Measurements from ENCODE around the gene CFAP299. TPM values are rescaled to one million over a fixed set of nuclear protein-coding genes. Genes with fewer than 3 reads are reported as not detected.

The CFAP299 gene
- total RNA-seq, 1 donor from 2014 or later, result not detected

- Mint-ChIP-seq H3K27me3 (ENCODE audit: insufficient read depth) (no peaks in the 10 kb centered on the region), H3K4me1 (ENCODE audit: low read depth) (no peaks in the 10 kb centered on the region), H3K36me3 (ENCODE audit: low read depth) (no peaks in the 10 kb centered on the region), H3K27ac (no peak overlapping the region), H3K4me3 (no peak overlapping the region), H3K9me3 (peaks cover 6% of the 10 kb centered on the region)
- no peak for DNase-seq (ENCODE audit: low spot score)
- intact Hi-C loops (cut with micrococcal nuclease), result no loop called here
Observed at GRCh38 chr4:80578001-80578400, 242.5 kb downstream of the CFAP299 start.

DNA sequence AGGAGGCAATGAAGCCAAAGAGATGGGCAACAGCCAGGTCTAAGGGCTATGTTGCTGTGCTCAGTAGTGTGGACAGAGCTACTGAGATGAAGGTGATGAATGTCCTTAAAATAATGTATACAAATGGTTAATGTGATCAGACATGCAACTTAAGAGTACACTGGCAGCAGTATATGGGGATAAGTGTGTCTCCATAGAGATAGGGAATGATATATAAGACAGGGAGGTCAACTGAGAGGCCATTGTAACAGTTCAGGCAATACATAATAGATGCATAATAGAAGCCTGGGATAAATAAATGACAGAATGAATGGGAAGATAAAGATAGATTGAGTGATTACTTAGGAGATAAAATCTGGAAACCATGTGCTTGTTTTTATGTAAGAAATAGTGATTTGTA is 250.0 kb downstream of the CFAP299 start:
- H3K36me3 Mint-ChIP-seq (ENCODE audit: low read depth), result no peaks in the 10 kb centered on the region
- no peak overlapping the region for H3K27ac Mint-ChIP-seq
- H3K4me3 Mint-ChIP-seq, result no peak overlapping the region
- no peaks in the 10 kb centered on the region for H3K27me3 Mint-ChIP-seq (ENCODE audit: insufficient read depth)
- no peaks in the 10 kb centered on the region for H3K4me1 Mint-ChIP-seq (ENCODE audit: low read depth)
- no peak for DNase-seq (ENCODE audit: low spot score)
- intact Hi-C loops (cut with micrococcal nuclease), result no loop called here
- H3K9me3 Mint-ChIP-seq, result no peaks in the 10 kb centered on the region

GRCh38 chr4:80586716-80587115 is 251.2 kb downstream of the CFAP299 start:
- intact Hi-C loops (cut with micrococcal nuclease), result no loop called here
- no peaks in the 10 kb centered on the region for H3K4me1 Mint-ChIP-seq (ENCODE audit: low read depth)
- no peak overlapping the region for H3K4me3 Mint-ChIP-seq
- no peaks in the 10 kb centered on the region for H3K27me3 Mint-ChIP-seq (ENCODE audit: insufficient read depth)
- H3K36me3 Mint-ChIP-seq (ENCODE audit: low read depth), result no peaks in the 10 kb centered on the region
- no peaks in the 10 kb centered on the region for H3K9me3 Mint-ChIP-seq
- H3K27ac Mint-ChIP-seq, result no peak overlapping the region
- no peak for DNase-seq (ENCODE audit: low spot score)

- H3K4me3 Mint-ChIP-seq, result no peak overlapping the region
- H3K9me3 Mint-ChIP-seq, result no peaks in the 10 kb centered on the region
- H3K4me1 Mint-ChIP-seq (ENCODE audit: low read depth), result no peaks in the 10 kb centered on the region
- intact Hi-C loops (cut with micrococcal nuclease), result no loop called here
- H3K27me3 Mint-ChIP-seq (ENCODE audit: insufficient read depth), result no peaks in the 10 kb centered on the region
- H3K36me3 Mint-ChIP-seq (ENCODE audit: low read depth), result no peaks in the 10 kb centered on the region
- no peak overlapping the region for H3K27ac Mint-ChIP-seq
- no peak for DNase-seq (ENCODE audit: low spot score)
Observed at GRCh38 chr4:80587871-80588385, 252.4 kb downstream of the CFAP299 start.

GRCh38 chr4:80592950-80593349 is 257.4 kb downstream of the CFAP299 start:
- Mint-ChIP-seq H3K27me3 (ENCODE audit: insufficient read depth) (peaks cover 2% of the 10 kb centered on the region), H3K4me3 (no peak overlapping the region), H3K9me3 (no peaks in the 10 kb centered on the region), H3K36me3 (ENCODE audit: low read depth) (no peaks in the 10 kb centered on the region), H3K4me1 (ENCODE audit: low read depth) (no peaks in the 10 kb centered on the region), H3K27ac (no peak overlapping the region)
- intact Hi-C loops (cut with micrococcal nuclease), result loop anchor here (1.0 kb wide), 1 partner anchor 20 kb away; no protein-coding TSS in a partner anchor
- DNase-seq (ENCODE audit: low spot score), result no peak

DNA sequence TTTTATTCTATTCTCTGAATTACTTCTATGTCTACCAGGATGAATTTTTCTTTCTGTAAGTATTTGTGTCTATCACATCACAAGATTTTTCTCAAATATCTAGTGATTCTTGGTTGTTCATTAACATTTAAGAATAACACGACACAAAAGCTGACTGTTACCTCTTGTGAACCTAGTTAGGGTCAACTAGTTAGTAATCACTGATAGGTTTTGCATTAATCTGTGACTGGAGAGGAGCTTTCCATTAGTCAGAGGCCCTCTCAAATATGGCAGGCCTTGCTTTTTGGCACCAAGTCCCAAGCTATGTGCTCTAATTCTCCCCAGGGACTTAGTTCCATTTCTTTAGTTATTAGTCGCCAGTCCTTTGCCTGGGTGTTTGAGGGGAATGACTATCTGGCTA is 259.2 kb downstream of the CFAP299 start:
- Mint-ChIP-seq H3K36me3 (ENCODE audit: low read depth) (no peaks in the 10 kb centered on the region), H3K4me3 (no peak overlapping the region), H3K9me3 (no peaks in the 10 kb centered on the region), H3K27ac (no peak overlapping the region), H3K4me1 (ENCODE audit: low read depth) (no peaks in the 10 kb centered on the region), H3K27me3 (ENCODE audit: insufficient read depth) (peaks cover 2% of the 10 kb centered on the region)
- intact Hi-C loops (cut with micrococcal nuclease), result no loop called here
- no peak for DNase-seq (ENCODE audit: low spot score)

DNA sequence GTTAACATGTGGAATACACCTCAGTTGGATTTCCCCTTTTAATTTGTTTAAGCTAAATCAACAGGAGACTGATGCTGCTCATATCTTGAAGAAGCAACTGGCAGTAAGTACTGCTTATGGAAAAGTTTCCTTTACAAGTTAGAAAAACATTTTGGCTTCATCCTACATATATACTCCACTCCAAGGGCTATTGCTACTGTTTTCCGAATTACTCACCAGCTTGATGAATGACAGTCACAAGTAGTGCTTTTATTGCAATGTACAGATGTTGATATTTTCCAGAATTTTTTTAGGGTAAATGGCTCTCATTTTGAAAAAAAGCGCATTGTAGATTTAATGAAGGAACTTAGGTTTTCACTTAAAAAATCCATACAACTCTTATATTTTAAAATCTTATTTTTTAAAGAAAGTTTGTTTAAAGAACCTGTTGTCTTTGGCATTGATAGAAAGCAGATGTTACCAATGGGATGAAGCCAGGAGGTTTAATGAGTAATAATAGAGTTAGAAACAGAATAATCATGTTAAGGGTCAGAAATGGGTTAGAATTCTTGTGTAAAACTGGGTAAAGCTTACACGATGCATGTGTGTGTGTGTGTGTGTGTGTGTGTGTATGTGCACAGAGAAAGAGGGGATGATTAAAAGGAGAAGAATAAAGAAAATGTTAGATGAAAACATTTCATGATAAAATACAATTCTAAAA is 272.9 kb downstream of the CFAP299 start:
- H3K9me3 Mint-ChIP-seq, result no peaks in the 10 kb centered on the region
- peaks cover 2% of the 10 kb centered on the region for H3K27me3 Mint-ChIP-seq (ENCODE audit: insufficient read depth)
- no peaks in the 10 kb centered on the region for H3K36me3 Mint-ChIP-seq (ENCODE audit: low read depth)
- no peaks in the 10 kb centered on the region for H3K4me1 Mint-ChIP-seq (ENCODE audit: low read depth)
- intact Hi-C loops (cut with micrococcal nuclease), result no loop called here
- no peak overlapping the region for H3K27ac Mint-ChIP-seq
- no peak overlapping the region for H3K4me3 Mint-ChIP-seq
- no peak for DNase-seq (ENCODE audit: low spot score)

- Mint-ChIP-seq H3K27ac (no peak overlapping the region), H3K4me1 (ENCODE audit: low read depth) (no peaks in the 10 kb centered on the region), H3K36me3 (ENCODE audit: low read depth) (no peaks in the 10 kb centered on the region), H3K4me3 (no peak overlapping the region), H3K27me3 (ENCODE audit: insufficient read depth) (peaks cover 2% of the 10 kb centered on the region), H3K9me3 (no peaks in the 10 kb centered on the region)
- DNase-seq (ENCODE audit: low spot score), result no peak
- intact Hi-C loops (cut with micrococcal nuclease), result no loop called here
Observed at GRCh38 chr4:80610199-80610598, 274.7 kb downstream of the CFAP299 start.

DNA sequence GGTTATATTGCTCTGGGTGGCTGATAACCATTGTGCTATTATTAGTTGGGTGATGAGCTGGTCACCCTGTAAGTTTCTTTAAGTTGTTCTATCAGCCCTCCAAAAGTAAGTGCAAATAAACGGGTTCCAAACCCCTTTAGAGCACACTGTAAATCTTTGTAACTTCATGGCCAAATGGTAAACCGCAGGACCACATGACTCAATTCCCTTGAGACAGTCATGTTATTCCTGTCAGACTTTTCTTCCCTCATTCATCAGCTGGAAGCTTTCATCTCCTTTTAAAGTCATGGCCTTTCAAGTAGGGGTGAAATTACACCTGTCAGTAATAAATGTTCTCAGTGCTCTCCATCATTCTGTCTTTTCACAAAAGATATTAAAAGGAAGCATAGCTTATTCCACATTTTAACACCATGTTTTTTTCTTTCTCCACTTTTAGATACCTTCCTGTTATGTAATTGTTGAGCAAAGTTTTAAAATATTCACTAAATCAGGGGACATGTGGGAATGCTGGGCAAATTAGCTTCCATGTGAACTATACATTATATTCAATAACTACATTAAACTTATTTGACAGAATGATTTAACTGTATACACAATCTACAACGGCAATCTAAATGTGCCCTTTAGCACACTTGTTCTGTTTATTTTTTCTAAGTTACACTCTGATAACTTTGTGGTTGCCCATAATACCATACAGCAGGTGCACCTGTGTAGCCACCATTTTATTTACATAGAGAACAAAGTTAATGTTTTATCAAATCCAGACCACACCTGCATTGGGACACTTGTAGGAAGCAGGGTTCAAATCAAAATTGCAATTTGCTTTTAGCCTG is 275.5 kb downstream of the CFAP299 start:
- DNase-seq (ENCODE audit: low spot score), result no peak
- Mint-ChIP-seq H3K27me3 (ENCODE audit: insufficient read depth) (peaks cover 2% of the 10 kb centered on the region), H3K36me3 (ENCODE audit: low read depth) (no peaks in the 10 kb centered on the region), H3K4me3 (no peak overlapping the region), H3K9me3 (no peaks in the 10 kb centered on the region), H3K4me1 (ENCODE audit: low read depth) (no peaks in the 10 kb centered on the region), H3K27ac (no peak overlapping the region)
- intact Hi-C loops (cut with micrococcal nuclease), result no loop called here

- Mint-ChIP-seq H3K9me3 (no peaks in the 10 kb centered on the region), H3K27me3 (ENCODE audit: insufficient read depth) (peaks cover 2% of the 10 kb centered on the region), H3K4me1 (ENCODE audit: low read depth) (no peaks in the 10 kb centered on the region), H3K27ac (no peak overlapping the region), H3K36me3 (ENCODE audit: low read depth) (no peaks in the 10 kb centered on the region), H3K4me3 (no peak overlapping the region)
- intact Hi-C loops (cut with micrococcal nuclease), result no loop called here
- no peak for DNase-seq (ENCODE audit: low spot score)
Observed at GRCh38 chr4:80611678-80611979, 276.1 kb downstream of the CFAP299 start.

DNA sequence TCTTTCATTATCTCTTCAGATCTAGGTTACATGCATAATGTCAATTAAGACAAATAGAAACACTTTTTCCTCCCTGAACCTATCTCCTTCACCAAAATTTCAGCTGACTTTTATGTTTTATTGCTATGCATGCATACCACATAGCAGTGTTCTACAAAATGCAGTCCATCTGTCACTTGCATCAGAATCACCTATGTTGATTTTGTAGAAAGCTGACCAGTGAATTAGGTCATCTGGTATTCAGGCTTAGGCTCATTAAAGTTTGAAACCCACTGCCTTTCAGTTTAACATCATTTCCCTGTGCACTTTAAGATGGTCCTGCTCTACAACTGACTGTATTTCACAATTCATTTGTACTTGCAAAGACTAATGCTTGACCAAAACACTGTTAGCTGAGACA is 277.9 kb downstream of the CFAP299 start:
- DNase-seq (ENCODE audit: low spot score), result no peak
- Mint-ChIP-seq H3K27me3 (ENCODE audit: insufficient read depth) (peaks cover 2% of the 10 kb centered on the region), H3K36me3 (ENCODE audit: low read depth) (no peaks in the 10 kb centered on the region), H3K27ac (no peak overlapping the region), H3K9me3 (no peaks in the 10 kb centered on the region), H3K4me1 (ENCODE audit: low read depth) (no peaks in the 10 kb centered on the region), H3K4me3 (no peak overlapping the region)
- intact Hi-C loops (cut with micrococcal nuclease), result loop anchor here (1.0 kb wide), 1 partner anchor 21 kb away; no protein-coding TSS in a partner anchor

DNA sequence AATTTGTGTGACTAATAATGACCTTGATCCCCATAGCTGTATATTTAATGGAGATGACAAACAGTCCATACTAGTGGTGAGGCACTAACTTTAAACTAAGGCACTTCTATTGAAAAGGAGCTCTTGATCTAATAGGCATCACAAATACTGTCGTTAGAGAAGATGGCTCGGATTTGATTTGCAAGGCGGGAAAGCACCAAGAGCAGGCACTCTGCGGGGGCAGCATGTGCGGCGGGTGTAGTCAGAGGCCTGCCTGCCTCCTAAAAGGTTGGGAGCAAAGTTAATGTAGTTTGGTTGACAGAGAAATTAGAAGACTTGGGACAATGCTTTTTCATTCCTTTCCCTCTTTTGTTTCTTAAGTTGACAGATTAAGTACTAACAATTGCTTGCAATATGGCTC is 278.8 kb downstream of the CFAP299 start:
- no peak overlapping the region for H3K27ac Mint-ChIP-seq
- intact Hi-C loops (cut with micrococcal nuclease), result no loop called here
- no peak for DNase-seq (ENCODE audit: low spot score)
- H3K4me1 Mint-ChIP-seq (ENCODE audit: low read depth), result no peaks in the 10 kb centered on the region
- no peak overlapping the region for H3K4me3 Mint-ChIP-seq
- peaks cover 2% of the 10 kb centered on the region for H3K27me3 Mint-ChIP-seq (ENCODE audit: insufficient read depth)
- no peaks in the 10 kb centered on the region for H3K36me3 Mint-ChIP-seq (ENCODE audit: low read depth)
- H3K9me3 Mint-ChIP-seq, result no peaks in the 10 kb centered on the region

GRCh38 chr4:80615099-80615498 is 279.6 kb downstream of the CFAP299 start:
- H3K4me3 Mint-ChIP-seq, result no peak overlapping the region
- no peak overlapping the region for H3K27ac Mint-ChIP-seq
- H3K36me3 Mint-ChIP-seq (ENCODE audit: low read depth), result no peaks in the 10 kb centered on the region
- no peaks in the 10 kb centered on the region for H3K4me1 Mint-ChIP-seq (ENCODE audit: low read depth)
- intact Hi-C loops (cut with micrococcal nuclease), result no loop called here
- no peaks in the 10 kb centered on the region for H3K9me3 Mint-ChIP-seq
- H3K27me3 Mint-ChIP-seq (ENCODE audit: insufficient read depth), result peaks cover 2% of the 10 kb centered on the region
- DNase-seq (ENCODE audit: low spot score), result no peak
